ENCODE measurements around the gene CYB561A3. TPM values are rescaled to one million over a fixed set of nuclear protein-coding genes. Genes with fewer than 3 reads are reported as not detected.

CYB561A3 gene, protein sequence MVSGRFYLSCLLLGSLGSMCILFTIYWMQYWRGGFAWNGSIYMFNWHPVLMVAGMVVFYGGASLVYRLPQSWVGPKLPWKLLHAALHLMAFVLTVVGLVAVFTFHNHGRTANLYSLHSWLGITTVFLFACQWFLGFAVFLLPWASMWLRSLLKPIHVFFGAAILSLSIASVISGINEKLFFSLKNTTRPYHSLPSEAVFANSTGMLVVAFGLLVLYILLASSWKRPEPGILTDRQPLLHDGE
- total RNA-seq = 30.2 and 39.0 TPM in 2 replicates

DNA sequence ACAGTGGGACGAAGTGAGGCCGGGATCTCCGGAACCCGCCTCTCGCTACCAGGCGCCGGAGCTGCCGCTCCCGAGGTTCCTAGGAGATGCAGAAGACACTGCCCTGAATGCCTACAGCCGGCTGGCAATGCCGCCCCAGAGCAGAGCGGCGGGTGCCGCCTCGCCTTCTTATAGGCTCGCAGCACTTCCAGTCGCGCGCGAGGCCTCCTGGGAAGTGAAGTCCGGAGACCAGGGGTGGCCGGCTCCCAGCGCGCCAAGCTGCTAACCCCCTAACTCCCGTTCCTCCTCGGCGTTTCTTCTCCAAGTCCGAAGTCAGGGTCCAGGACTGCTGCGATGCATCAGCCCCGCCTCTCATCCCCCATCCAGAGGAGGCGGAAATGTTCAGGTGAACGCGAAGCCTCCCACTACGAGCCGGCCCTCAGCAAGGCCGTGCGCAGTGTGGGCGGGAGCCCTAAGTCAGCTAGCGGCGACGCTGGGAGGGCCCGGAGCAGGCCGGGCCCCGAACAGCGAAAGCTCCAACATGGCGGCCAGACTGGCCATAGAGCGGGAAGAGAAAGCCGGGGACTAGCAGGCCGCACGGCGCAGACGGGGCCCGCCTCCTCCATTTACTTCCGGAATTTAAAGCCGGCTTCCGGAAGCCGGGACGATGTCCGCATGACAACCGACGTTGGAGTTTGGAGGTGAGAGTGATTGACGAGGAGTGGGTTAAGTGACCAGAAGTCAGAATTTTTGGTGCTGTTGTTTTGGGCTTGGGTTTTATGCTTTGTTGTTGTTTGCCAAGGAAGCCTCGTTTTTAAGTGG lies at the start of gene CYB561A3, which contains the start of gene TMEM138:
Gene CYB561A3, minus strand, starts transcription at position 142 of the 801 bp plus-strand sequence. CDS start 5,169 bp downstream, outside the sequence.
Gene TMEM138, plus strand, starts transcription at position 634 of the 801 bp plus-strand sequence. CDS start 2,017 bp downstream, outside the sequence.
- DNase-seq (ENCODE audit: low read depth) = peak; percentile 74
- no peaks in the 10 kb centered on the region for H3K36me3 ChIP-seq (ENCODE audit: control insufficient read depth, insufficient read depth, low read length)
- peak within 1 kb of the TSS; percentile 59 for H3K4me3 ChIP-seq (ENCODE audit: low read depth, low read length)
- H3K27me3 ChIP-seq (ENCODE audit: control insufficient read depth, insufficient read depth, low read length) = no peaks in the 10 kb centered on the region
- TF ChIP-seq, protein P1, sequence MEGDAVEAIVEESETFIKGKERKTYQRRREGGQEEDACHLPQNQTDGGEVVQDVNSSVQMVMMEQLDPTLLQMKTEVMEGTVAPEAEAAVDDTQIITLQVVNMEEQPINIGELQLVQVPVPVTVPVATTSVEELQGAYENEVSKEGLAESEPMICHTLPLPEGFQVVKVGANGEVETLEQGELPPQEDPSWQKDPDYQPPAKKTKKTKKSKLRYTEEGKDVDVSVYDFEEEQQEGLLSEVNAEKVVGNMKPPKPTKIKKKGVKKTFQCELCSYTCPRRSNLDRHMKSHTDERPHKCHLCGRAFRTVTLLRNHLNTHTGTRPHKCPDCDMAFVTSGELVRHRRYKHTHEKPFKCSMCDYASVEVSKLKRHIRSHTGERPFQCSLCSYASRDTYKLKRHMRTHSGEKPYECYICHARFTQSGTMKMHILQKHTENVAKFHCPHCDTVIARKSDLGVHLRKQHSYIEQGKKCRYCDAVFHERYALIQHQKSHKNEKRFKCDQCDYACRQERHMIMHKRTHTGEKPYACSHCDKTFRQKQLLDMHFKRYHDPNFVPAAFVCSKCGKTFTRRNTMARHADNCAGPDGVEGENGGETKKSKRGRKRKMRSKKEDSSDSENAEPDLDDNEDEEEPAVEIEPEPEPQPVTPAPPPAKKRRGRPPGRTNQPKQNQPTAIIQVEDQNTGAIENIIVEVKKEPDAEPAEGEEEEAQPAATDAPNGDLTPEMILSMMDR (IDR thresholded peaks at IDR 0.05; ENCODE audit: insufficient read depth, low read length, poor library complexity, severe bottlenecking) = no peak

DNA sequence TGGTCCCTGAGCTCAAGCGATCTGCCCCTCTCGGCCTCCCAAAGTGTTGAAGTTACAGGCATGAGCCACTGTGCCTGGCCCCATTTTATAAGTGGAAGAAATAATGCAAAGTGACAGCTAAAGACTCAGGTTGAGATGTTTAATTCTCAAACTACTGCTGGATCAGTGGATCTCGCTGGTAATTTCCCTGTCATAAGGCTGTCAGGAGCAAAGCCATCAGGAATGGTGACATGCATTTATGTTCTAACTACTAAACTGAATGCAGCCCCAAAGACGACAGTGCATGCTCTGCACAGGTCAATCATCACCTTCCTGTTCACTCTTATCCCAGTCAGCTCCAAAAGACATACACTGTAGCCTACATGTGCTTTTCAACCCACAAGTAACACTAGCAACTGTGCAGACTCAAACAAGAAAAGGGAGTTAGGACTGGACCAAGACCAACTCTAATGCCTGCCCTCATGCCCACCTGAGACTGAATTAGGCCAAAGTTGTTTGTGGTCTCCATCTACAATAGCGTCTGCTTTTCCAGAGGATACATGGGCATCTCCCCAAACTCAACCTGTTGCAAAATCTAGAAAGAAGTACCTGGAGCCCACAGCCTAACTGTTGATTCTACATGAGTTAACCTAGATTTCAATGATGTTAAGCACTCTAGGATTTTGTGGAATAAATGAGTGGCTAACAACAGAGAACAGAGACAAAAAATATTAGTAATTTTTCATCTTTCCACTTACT lies 45.5 kb upstream of the CYB561A3 start:
- no peak overlapping the region for H3K4me3 ChIP-seq (ENCODE audit: low read depth, low read length)
- TF ChIP-seq, protein P1 (IDR thresholded peaks at IDR 0.05; ENCODE audit: insufficient read depth, low read length, poor library complexity, severe bottlenecking) = no peak
- peaks cover 2% of the 10 kb centered on the region for H3K36me3 ChIP-seq (ENCODE audit: control insufficient read depth, insufficient read depth, low read length)
- H3K27me3 ChIP-seq (ENCODE audit: control insufficient read depth, insufficient read depth, low read length) = no peaks in the 10 kb centered on the region
- no peak for DNase-seq (ENCODE audit: low read depth)

DNA sequence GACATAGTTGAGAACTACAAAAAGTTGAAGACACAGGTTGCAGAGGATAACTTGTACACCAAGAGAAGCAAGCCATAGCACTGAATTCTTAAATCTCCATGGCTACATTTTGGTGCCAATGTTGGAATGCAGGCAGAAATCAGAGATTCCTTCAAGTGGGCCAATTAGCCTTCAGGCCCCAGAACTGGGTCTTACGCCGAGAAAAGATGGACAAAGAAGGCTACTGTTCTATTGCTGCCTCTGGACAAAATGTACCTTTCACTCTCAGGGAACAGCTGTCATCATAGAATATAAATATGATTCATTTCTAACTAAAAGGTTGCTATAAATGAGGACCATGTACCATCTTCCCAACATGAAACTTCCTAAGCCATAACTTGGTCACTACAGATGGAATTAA lies 44.4 kb upstream of the CYB561A3 start:
- no peak for DNase-seq (ENCODE audit: low read depth)
- Histone ChIP-seq H3K27me3 (ENCODE audit: control insufficient read depth, insufficient read depth, low read length) (no peaks in the 10 kb centered on the region), H3K36me3 (ENCODE audit: control insufficient read depth, insufficient read depth, low read length) (peaks cover 2% of the 10 kb centered on the region), H3K4me3 (ENCODE audit: low read depth, low read length) (no peak overlapping the region)
- TF ChIP-seq, protein P1 (IDR thresholded peaks at IDR 0.05; ENCODE audit: insufficient read depth, low read length, poor library complexity, severe bottlenecking) = no peak

DNA sequence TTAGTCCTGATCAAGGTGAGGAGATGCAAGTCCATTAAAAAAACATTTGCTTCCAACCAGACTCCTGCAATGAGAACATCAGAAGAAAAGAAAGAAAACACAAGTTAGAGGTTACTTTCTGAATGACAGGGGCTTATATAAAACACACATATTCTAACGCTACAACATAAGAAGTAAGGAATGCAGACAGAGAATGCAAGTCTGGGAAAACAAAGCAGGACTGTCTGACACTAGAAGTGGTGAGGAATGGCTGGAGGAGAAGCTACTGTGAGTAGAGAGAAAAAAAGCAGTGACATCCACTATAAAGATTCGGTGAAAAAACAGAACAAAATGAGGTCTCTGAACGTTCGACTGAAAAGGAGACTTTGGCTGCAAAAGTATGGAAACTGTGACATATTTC lies 43.0 kb upstream of the CYB561A3 start:
- DNase-seq (ENCODE audit: low read depth) = no peak
- Histone ChIP-seq H3K4me3 (ENCODE audit: low read depth, low read length) (no peak overlapping the region), H3K36me3 (ENCODE audit: control insufficient read depth, insufficient read depth, low read length) (peaks cover 2% of the 10 kb centered on the region), H3K27me3 (ENCODE audit: control insufficient read depth, insufficient read depth, low read length) (no peaks in the 10 kb centered on the region)
- TF ChIP-seq, protein P1 (IDR thresholded peaks at IDR 0.05; ENCODE audit: insufficient read depth, low read length, poor library complexity, severe bottlenecking) = no peak

DNA sequence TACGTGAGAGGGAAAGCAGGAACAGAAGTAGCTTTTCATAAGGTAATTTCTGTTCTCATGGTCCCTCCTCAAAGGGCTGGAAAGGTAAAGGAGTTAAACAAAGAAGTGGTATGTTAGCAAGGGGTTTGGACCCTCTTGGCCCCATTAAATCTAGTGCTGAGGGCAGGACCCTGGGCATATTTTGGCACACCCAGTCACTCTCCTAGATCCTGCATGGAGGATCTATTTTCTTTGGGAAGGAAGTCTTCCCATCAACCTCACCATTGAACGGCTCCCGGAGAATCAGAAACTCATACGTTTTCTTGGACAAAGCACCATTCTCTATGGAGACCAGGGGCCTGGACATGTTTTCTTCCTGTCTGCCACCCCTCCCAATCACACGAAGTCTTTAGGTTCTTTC lies 42.4 kb upstream of the CYB561A3 start:
- DNase-seq (ENCODE audit: low read depth) = no peak
- Histone ChIP-seq H3K36me3 (ENCODE audit: control insufficient read depth, insufficient read depth, low read length) (peaks cover 2% of the 10 kb centered on the region), H3K27me3 (ENCODE audit: control insufficient read depth, insufficient read depth, low read length) (no peaks in the 10 kb centered on the region), H3K4me3 (ENCODE audit: low read depth, low read length) (no peak overlapping the region)
- TF ChIP-seq, protein P1 (IDR thresholded peaks at IDR 0.05; ENCODE audit: insufficient read depth, low read length, poor library complexity, severe bottlenecking) = no peak
